Liver (tissue), 9 donors: ENCODE results near the gene STAB1. TPM values are rescaled to one million over a fixed set of nuclear protein-coding genes. Genes with fewer than 3 reads are reported as not detected.

ENCODE experiments used
- DNase-seq: peaks from one replicate; pipeline ENCODE4 v3.0.0-alpha.2; 2017; ENCODE audit warnings: low spot score
- H3K27ac ChIP-seq, 2 donors: one replicate each; pipeline ENCODE4 v1.7.0; 2013; ENCODE audit warnings: inconsistent platforms in 2 of 2, low read length in 2 of 2, control low read depth in 1 of 2, low read depth in 1 of 2, mild to moderate bottlenecking in 1 of 2
- H3K27me3 ChIP-seq, 4 donors: one replicate each; pipeline versions ENCODE4 v1.6.1 to v1.7.0; 2013; ENCODE audit warnings: low read length in 3 of 4, inconsistent platforms in 1 of 4, mild to moderate bottlenecking in 1 of 4, moderate library complexity in 1 of 4; ENCODE audit not compliant: control insufficient read depth in 4 of 4, insufficient read depth in 4 of 4
- H3K36me3 ChIP-seq, 4 donors: one replicate each; pipeline versions ENCODE4 v1.6.1 to v1.7.0; 2013; ENCODE audit warnings: low read length in 3 of 4, mild to moderate bottlenecking in 3 of 4, low read depth in 1 of 4, moderate library complexity in 1 of 4; ENCODE audit not compliant: control insufficient read depth in 4 of 4, insufficient read depth in 3 of 4
- H3K4me1 ChIP-seq, 4 donors: one replicate each; pipeline versions ENCODE4 v1.6.1 to v1.7.0; 2013; ENCODE audit warnings: low read length in 3 of 4, mild to moderate bottlenecking in 3 of 4, moderate library complexity in 1 of 4; ENCODE audit not compliant: control insufficient read depth in 4 of 4, insufficient read depth in 4 of 4
- H3K4me3 ChIP-seq, 3 donors: one replicate each; pipeline versions ENCODE4 v1.6.1 to v1.7.0; 2013; ENCODE audit warnings: low read length in 3 of 3, control low read depth in 1 of 3, low read depth in 1 of 3, mild to moderate bottlenecking in 1 of 3
- H3K9ac ChIP-seq, 2 donors: one replicate each; pipeline ENCODE4 v1.7.0; 2013; ENCODE audit warnings: low read length in 2 of 2, mild to moderate bottlenecking in 2 of 2, moderate library complexity in 2 of 2, control low read depth in 1 of 2, low read depth in 1 of 2
- H3K9me3 ChIP-seq, 4 donors: one replicate each; pipeline versions ENCODE4 v1.6.1 to v1.7.0; 2013; ENCODE audit warnings: low read length in 3 of 4; ENCODE audit not compliant: control insufficient read depth in 4 of 4
- ATF3 ChIP-seq: IDR thresholded peaks from 2 replicates; pipeline ENCODE4 v1.6.1; 2016; ENCODE audit warnings: antibody characterized with exemption
- CTCF ChIP-seq: fragments of 150-350 bp; IDR thresholded peaks from 2 replicates; pipeline ENCODE4 v1.5.1; 2017; ENCODE audit warnings: improper control_type of control experiment, low read depth, low read length; ENCODE audit not compliant: missing input control
- EGR1 ChIP-seq, 2 donors: IDR thresholded peaks; 2 replicates each; pipeline ENCODE4 v1.6.1; 2016 to 2018; ENCODE audit warnings: antibody characterized with exemption in 2 of 2, low read depth in 2 of 2
- FOXA1 ChIP-seq: IDR thresholded peaks from 2 replicates; pipeline ENCODE4 v1.6.1; 2016; ENCODE audit warnings: antibody characterized with exemption
- GABPA ChIP-seq, 2 donors: IDR thresholded peaks in 1 of 2; conservative IDR thresholded peaks in 1 of 2; 2 replicates each; pipeline ENCODE4 v1.6.1; 2016; ENCODE audit warnings: antibody characterized with exemption in 2 of 2, mild to moderate bottlenecking in 1 of 2, moderate library complexity in 1 of 2
- HNF4A ChIP-seq, 2 donors: conservative IDR thresholded peaks; 2 replicates each; pipeline ENCODE4 v1.6.1; 2016; ENCODE audit warnings: antibody characterized with exemption in 2 of 2, mild to moderate bottlenecking in 2 of 2
- HNF4G ChIP-seq: IDR thresholded peaks from 2 replicates; pipeline ENCODE4 v1.6.1; 2016; ENCODE audit warnings: antibody characterized with exemption
- JUND ChIP-seq, 2 donors: IDR thresholded peaks; 2 replicates each; pipeline ENCODE4 v1.6.1; 2016; ENCODE audit warnings: antibody characterized with exemption in 2 of 2
- NR2F2 ChIP-seq: IDR thresholded peaks from 2 replicates; pipeline ENCODE4 v1.6.1; 2016; ENCODE audit warnings: antibody characterized with exemption
- RAD21 ChIP-seq, 2 donors: IDR thresholded peaks; 2 replicates each; pipeline ENCODE4 v1.6.1; 2016; ENCODE audit warnings: antibody characterized with exemption in 2 of 2, mild to moderate bottlenecking in 2 of 2
- REST ChIP-seq: IDR thresholded peaks from 2 replicates; pipeline ENCODE4 v1.6.1; 2016; ENCODE audit warnings: antibody characterized with exemption, mild to moderate bottlenecking
- RXRA ChIP-seq, 2 donors: IDR thresholded peaks; 2 replicates each; pipeline ENCODE4 v1.6.1; 2017 to 2018; ENCODE audit warnings: antibody characterized with exemption in 2 of 2, mild to moderate bottlenecking in 1 of 2
- SP1 ChIP-seq: IDR thresholded peaks from 2 replicates; pipeline ENCODE4 v1.6.1; 2018; ENCODE audit warnings: antibody characterized with exemption, mild to moderate bottlenecking
- TAF1 ChIP-seq: conservative IDR thresholded peaks from 2 replicates; pipeline ENCODE4 v1.6.1; 2016; ENCODE audit warnings: antibody characterized with exemption, mild to moderate bottlenecking
- YY1 ChIP-seq: IDR thresholded peaks from 2 replicates; pipeline ENCODE4 v1.6.1; 2016; ENCODE audit warnings: antibody characterized with exemption, mild to moderate bottlenecking
- WGBS: extraction: QIAGEN DNeasy Blood & Tissue Kit; methylation state at CpG from one replicate; pipeline ENCODE4 v1.1.7; 2013; 5-methylcytosine and 5-hydroxymethylcytosine counted together
- polyA plus RNA-seq, 2 donors: library from polyadenylated mRNA; stranded (reverse) in 1 of 2; unstranded in 1 of 2; fragments of 200-250 nt in 1 of 2; fragments of >200 nt in 1 of 2; fragmentation: Nextera tagmentation in 1 of 2; extraction: Ambion mirVana in 1 of 2; gene quantifications; one replicate each; pipeline versions ENCODE4 v1.2.1 to v1.2.3, GENCODE V29; 2013 to 2015
- total RNA-seq, 2 donors: library from RNA; depleted of rRNA; stranded (reverse); fragments of >200 nt; gene quantifications; one replicate each; pipeline ENCODE4 v1.2.3, GENCODE V29; 2014
- TF ChIP-seq, protein P1 (sequence below): IDR thresholded peaks from 2 replicates; pipeline ENCODE4 v1.6.1; 2016; ENCODE audit warnings: antibody characterized with exemption
- TF ChIP-seq, protein P2 (sequence below): IDR thresholded peaks from 2 replicates; pipeline ENCODE4 v1.6.1; 2016; ENCODE audit warnings: antibody characterized with exemption
- donor health status: healthy.
- donor health status: healthy.
- donor health status: healthy.
- donor health status: healthy.
- donor health status: healthy.

The STAB1 gene
- total and polyA plus RNA-seq, 4 donors, result 42.0 to 198 (median 71.5) TPM

GRCh38 chr3:52494445-52494844 lies 693 bp upstream of the STAB1 start:
- H3K27me3 ChIP-seq, result no peaks in the 10 kb centered on the region
- H3K27ac ChIP-seq, result peak overlapping the region in 1 of 2 donors; percentile 15
- DNase-seq, result no peak
- 87% methylated on average over 7 of the region's 7 CpGs for WGBS
- H3K4me3 ChIP-seq, result no peak overlapping the region
- H3K4me1 ChIP-seq, result peaks cover 0 to 16% (median 4%) of the 10 kb centered on the region in 4 donors
- peaks cover 13 to 31% (median 16%) of the 10 kb centered on the region in 4 donors for H3K36me3 ChIP-seq
- no peaks in the 10 kb centered on the region for H3K9me3 ChIP-seq
- no peak overlapping the region for H3K9ac ChIP-seq
- TF ChIP-seq JUND (IDR thresholded peaks at IDR 0.05), result no peak
- no peak for TF ChIP-seq RAD21 (IDR thresholded peaks at IDR 0.05)
- TF ChIP-seq RXRA (IDR thresholded peaks at IDR 0.05), result no peak
- no peak for TF ChIP-seq GABPA (IDR thresholded peaks at IDR 0.05 in 1 of 2, conservative IDR thresholded peaks at IDR 0.05 in 1 of 2)
- no peak for TF ChIP-seq TAF1
- no peak for TF ChIP-seq ATF3
- no peak for TF ChIP-seq CTCF
- TF ChIP-seq, protein P1, sequence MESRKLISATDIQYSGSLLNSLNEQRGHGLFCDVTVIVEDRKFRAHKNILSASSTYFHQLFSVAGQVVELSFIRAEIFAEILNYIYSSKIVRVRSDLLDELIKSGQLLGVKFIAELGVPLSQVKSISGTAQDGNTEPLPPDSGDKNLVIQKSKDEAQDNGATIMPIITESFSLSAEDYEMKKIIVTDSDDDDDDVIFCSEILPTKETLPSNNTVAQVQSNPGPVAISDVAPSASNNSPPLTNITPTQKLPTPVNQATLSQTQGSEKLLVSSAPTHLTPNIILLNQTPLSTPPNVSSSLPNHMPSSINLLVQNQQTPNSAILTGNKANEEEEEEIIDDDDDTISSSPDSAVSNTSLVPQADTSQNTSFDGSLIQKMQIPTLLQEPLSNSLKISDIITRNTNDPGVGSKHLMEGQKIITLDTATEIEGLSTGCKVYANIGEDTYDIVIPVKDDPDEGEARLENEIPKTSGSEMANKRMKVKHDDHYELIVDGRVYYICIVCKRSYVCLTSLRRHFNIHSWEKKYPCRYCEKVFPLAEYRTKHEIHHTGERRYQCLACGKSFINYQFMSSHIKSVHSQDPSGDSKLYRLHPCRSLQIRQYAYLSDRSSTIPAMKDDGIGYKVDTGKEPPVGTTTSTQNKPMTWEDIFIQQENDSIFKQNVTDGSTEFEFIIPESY, result no peak
- TF ChIP-seq REST, result no peak
- no peak for TF ChIP-seq EGR1 (IDR thresholded peaks at IDR 0.05; ENCODE audit: low read depth in 2 of 2)
- no peak for TF ChIP-seq NR2F2
- TF ChIP-seq SP1, result no peak
- TF ChIP-seq HNF4A (conservative IDR thresholded peaks at IDR 0.05), result no peak
- no peak for TF ChIP-seq HNF4G
- TF ChIP-seq, protein P2, sequence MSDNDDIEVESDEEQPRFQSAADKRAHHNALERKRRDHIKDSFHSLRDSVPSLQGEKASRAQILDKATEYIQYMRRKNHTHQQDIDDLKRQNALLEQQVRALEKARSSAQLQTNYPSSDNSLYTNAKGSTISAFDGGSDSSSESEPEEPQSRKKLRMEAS, result no peak
- TF ChIP-seq YY1, result no peak
- TF ChIP-seq FOXA1, result no peak
